Measurements from ENCODE around the gene KIF17. TPM values are rescaled to one million over a fixed set of nuclear protein-coding genes. Genes with fewer than 3 reads are reported as not detected.
A peak's percentile ranks its signal among the peaks of the same experiment; 100 is the strongest.

Gene KIF17
- total RNA-seq, 3 donors from 2014 or later (not counting 1 experiment from before 2014, with no cell fraction given), result not detected

- peaks cover 38% of the 10 kb centered on the region for H3K36me3 Mint-ChIP-seq
- H3K27ac ChIP-seq (ENCODE audit: low read length), result no peak overlapping the region
- no peaks in the 10 kb centered on the region for H3K9me3 ChIP-seq (ENCODE audit: control insufficient read depth, insufficient read depth, low read length)
- peaks cover 80% of the 10 kb centered on the region for H3K36me3 ChIP-seq (ENCODE audit: control insufficient read depth, insufficient read depth, low read length)
- no peak overlapping the region for H3K27ac Mint-ChIP-seq
- peaks cover 0 to 4% of the 10 kb centered on the region in 2 donors for H3K4me1 Mint-ChIP-seq
- no peaks in the 10 kb centered on the region for H3K4me1 ChIP-seq (ENCODE audit: control insufficient read depth, insufficient read depth, low read length)
- H3K27me3 ChIP-seq (ENCODE audit: control insufficient read depth, insufficient read depth, low read length), result no peaks in the 10 kb centered on the region
- no peak for TF ChIP-seq CTCF (IDR thresholded peaks at IDR 0.05)
- ATAC-seq, result no peak
- H3K9me3 Mint-ChIP-seq, result no peaks in the 10 kb centered on the region
- no peak for DNase-seq
- no peak overlapping the region for H3K4me3 ChIP-seq (ENCODE audit: low read length)
- H3K4me3 Mint-ChIP-seq, result no peak overlapping the region
- H3K27me3 Mint-ChIP-seq (ENCODE audit: low read depth in 2 of 2), result no peaks in the 10 kb centered on the region
- intact Hi-C loops (cut with micrococcal nuclease), result no loop called here
- 94% methylated on average over 6 of the region's 6 CpGs for WGBS (ENCODE audit: insufficient coverage)
These were observed 42.5 kb upstream of the KIF17 start for GRCh38 chr1:20760322-20760721.

GRCh38 chr1:20753589-20753988, 35.8 kb upstream of the KIF17 start:
- no peak overlapping the region for H3K27ac ChIP-seq (ENCODE audit: low read length)
- DNase-seq (no peak), ATAC-seq (no peak)
- H3K36me3 ChIP-seq (ENCODE audit: control insufficient read depth, insufficient read depth, low read length), result peaks cover 57% of the 10 kb centered on the region
- peak overlapping the region; percentile 3 to 60 for H3K27ac Mint-ChIP-seq
- H3K4me1 Mint-ChIP-seq, result peaks cover 8 to 12% of the 10 kb centered on the region in 2 donors
- no peak overlapping the region for H3K4me3 Mint-ChIP-seq
- H3K36me3 Mint-ChIP-seq, result peaks cover 24% of the 10 kb centered on the region
- TF ChIP-seq CTCF (IDR thresholded peaks at IDR 0.05), result no peak
- no peaks in the 10 kb centered on the region for H3K9me3 Mint-ChIP-seq
- no peaks in the 10 kb centered on the region for H3K4me1 ChIP-seq (ENCODE audit: control insufficient read depth, insufficient read depth, low read length)
- no peak overlapping the region for H3K4me3 ChIP-seq (ENCODE audit: low read length)
- no peaks in the 10 kb centered on the region for H3K9me3 ChIP-seq (ENCODE audit: control insufficient read depth, insufficient read depth, low read length)
- intact Hi-C loops (cut with micrococcal nuclease), result no loop called here
- H3K27me3 ChIP-seq (ENCODE audit: control insufficient read depth, insufficient read depth, low read length), result no peaks in the 10 kb centered on the region
- no peaks in the 10 kb centered on the region for H3K27me3 Mint-ChIP-seq (ENCODE audit: low read depth in 2 of 2)
- 100% methylated on average over 1 of the region's 3 CpGs for WGBS (ENCODE audit: insufficient coverage)

GRCh38 chr1:20751462-20751990, 33.7 kb upstream of the KIF17 start:
- Histone ChIP-seq H3K36me3 (ENCODE audit: control insufficient read depth, insufficient read depth, low read length) (peaks cover 65% of the 10 kb centered on the region), H3K4me3 (ENCODE audit: low read length) (no peak overlapping the region), H3K27me3 (ENCODE audit: control insufficient read depth, insufficient read depth, low read length) (no peaks in the 10 kb centered on the region), H3K27ac (ENCODE audit: low read length) (no peak overlapping the region), H3K4me1 (ENCODE audit: control insufficient read depth, insufficient read depth, low read length) (no peaks in the 10 kb centered on the region), H3K9me3 (ENCODE audit: control insufficient read depth, insufficient read depth, low read length) (no peaks in the 10 kb centered on the region)
- DNase-seq (no peak), ATAC-seq (no peak)
- no peaks in the 10 kb centered on the region for H3K9me3 Mint-ChIP-seq
- no peak overlapping the region for H3K27ac Mint-ChIP-seq
- intact Hi-C loops (cut with micrococcal nuclease), result no loop called here
- H3K27me3 Mint-ChIP-seq (ENCODE audit: low read depth in 2 of 2), result no peaks in the 10 kb centered on the region
- peaks cover 8 to 12% of the 10 kb centered on the region in 2 donors for H3K4me1 Mint-ChIP-seq
- no peak overlapping the region for H3K4me3 Mint-ChIP-seq
- WGBS (ENCODE audit: insufficient coverage), result 96% methylated on average over 1 of the region's 3 CpGs
- peaks cover 21% of the 10 kb centered on the region for H3K36me3 Mint-ChIP-seq
- no peak for TF ChIP-seq CTCF (IDR thresholded peaks at IDR 0.05)

GRCh38 chr1:20742671-20743070, 24.9 kb upstream of the KIF17 start:
- no peak for ATAC-seq
- Mint-ChIP-seq H3K4me1 (no peaks in the 10 kb centered on the region), H3K9me3 (no peaks in the 10 kb centered on the region), H3K4me3 (no peak overlapping the region), H3K27ac (peak overlapping the region in 1 of 2 donors; percentile 41), H3K27me3 (ENCODE audit: low read depth in 2 of 2) (no peaks in the 10 kb centered on the region), H3K36me3 (no peaks in the 10 kb centered on the region)
- TF ChIP-seq CTCF (IDR thresholded peaks at IDR 0.05), result no peak
- no peak for DNase-seq
- Histone ChIP-seq H3K27me3 (ENCODE audit: control insufficient read depth, insufficient read depth, low read length) (no peaks in the 10 kb centered on the region), H3K27ac (ENCODE audit: low read length) (no peak overlapping the region), H3K4me1 (ENCODE audit: control insufficient read depth, insufficient read depth, low read length) (no peaks in the 10 kb centered on the region), H3K9me3 (ENCODE audit: control insufficient read depth, insufficient read depth, low read length) (no peaks in the 10 kb centered on the region), H3K36me3 (ENCODE audit: control insufficient read depth, insufficient read depth, low read length) (peaks cover 66% of the 10 kb centered on the region), H3K4me3 (ENCODE audit: low read length) (no peak overlapping the region)
- intact Hi-C loops (cut with micrococcal nuclease), result no loop called here

Data from natural killer cell (primary cell).